ENCODE measurements around the gene PRRT2. TPM values are rescaled to one million over a fixed set of nuclear protein-coding genes. Genes with fewer than 3 reads are reported as not detected.
A peak's percentile ranks its signal among the peaks of the same experiment; 100 is the strongest.

PRRT2 gene
- total RNA-seq, 2 experiments from 2014 or later = 1.5 to 2.0 TPM

DNA sequence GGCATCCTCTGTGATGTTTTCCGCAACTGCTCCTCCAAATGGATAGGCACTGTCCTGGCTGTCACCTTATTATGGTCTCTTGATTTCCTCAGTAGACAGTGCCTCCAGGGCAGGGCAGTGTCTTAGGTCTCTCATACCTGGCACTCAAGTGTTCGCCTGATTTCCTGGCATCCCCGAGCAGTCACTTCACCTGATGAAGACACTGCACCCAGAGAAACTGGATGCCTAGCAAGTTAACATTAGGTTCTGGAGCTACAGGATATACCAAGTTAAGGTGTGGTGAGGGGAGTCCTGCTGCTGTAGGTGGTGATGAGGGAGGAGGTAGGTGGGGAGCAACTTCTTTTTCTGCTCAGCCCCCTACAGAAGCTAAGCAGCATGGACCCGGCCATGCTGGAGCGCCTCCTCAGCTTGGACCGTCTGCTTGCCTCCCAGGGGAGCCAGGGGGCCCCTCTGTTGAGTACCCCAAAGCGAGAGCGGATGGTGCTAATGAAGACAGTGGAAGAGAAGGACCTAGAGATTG is 9.5 kb upstream of the PRRT2 start:
- H3K9me3 Mint-ChIP-seq = no peaks in the 10 kb centered on the region
- H3K36me3 Mint-ChIP-seq (ENCODE audit: low read depth) = peaks cover 62% of the 10 kb centered on the region
- peak overlapping the region; percentile 57 for H3K27ac Mint-ChIP-seq
- no peak for ATAC-seq
- no peak overlapping the region for H3K4me3 Mint-ChIP-seq
- ChIA-PET CTCF (interaction anchor here (1.2 to 3.4 kb wide), 4 partner anchors 8 to 111 kb away, joined by 3 to 21 read pairs (median 12); partner anchors contain the start of gene PAGR1), POLR2A (interaction anchor here (1.2 to 4.5 kb wide), 3 partner anchors 11 to 101 kb away, joined by 3 to 89 read pairs (median 23); partner anchors contain the start of gene KIF22)
- TF ChIP-seq, protein P1, sequence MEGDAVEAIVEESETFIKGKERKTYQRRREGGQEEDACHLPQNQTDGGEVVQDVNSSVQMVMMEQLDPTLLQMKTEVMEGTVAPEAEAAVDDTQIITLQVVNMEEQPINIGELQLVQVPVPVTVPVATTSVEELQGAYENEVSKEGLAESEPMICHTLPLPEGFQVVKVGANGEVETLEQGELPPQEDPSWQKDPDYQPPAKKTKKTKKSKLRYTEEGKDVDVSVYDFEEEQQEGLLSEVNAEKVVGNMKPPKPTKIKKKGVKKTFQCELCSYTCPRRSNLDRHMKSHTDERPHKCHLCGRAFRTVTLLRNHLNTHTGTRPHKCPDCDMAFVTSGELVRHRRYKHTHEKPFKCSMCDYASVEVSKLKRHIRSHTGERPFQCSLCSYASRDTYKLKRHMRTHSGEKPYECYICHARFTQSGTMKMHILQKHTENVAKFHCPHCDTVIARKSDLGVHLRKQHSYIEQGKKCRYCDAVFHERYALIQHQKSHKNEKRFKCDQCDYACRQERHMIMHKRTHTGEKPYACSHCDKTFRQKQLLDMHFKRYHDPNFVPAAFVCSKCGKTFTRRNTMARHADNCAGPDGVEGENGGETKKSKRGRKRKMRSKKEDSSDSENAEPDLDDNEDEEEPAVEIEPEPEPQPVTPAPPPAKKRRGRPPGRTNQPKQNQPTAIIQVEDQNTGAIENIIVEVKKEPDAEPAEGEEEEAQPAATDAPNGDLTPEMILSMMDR (IDR thresholded peaks at IDR 0.05) = no peak
- no peak for DNase-seq
- intact Hi-C loops (cut with micrococcal nuclease) = no loop called here
- H3K27me3 Mint-ChIP-seq = no peaks in the 10 kb centered on the region
- peaks cover 16% of the 10 kb centered on the region for H3K4me1 Mint-ChIP-seq (ENCODE audit: low read depth)

DNA sequence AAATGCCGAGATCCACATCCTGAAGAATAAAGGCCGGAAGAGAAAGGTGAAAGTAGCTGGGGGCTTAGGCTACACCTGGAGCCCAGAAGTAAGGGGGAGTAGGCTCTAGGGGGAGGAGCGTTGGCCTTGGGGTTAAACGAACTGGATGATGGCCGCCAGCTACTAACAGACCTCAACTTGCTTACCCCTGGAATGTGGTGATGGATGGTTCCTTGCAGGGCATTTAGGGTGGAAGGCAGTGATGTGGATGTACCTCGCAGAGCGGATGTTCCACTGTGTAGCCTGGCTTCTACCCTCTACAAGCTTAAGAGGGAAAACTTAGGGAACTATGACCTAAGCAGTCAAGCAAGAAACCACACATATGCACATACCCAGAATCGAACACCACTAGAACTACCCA is 8.0 kb upstream of the PRRT2 start:
- Mint-ChIP-seq H3K4me3 (peak overlapping the region; percentile 90), H3K27me3 (no peaks in the 10 kb centered on the region)

DNA sequence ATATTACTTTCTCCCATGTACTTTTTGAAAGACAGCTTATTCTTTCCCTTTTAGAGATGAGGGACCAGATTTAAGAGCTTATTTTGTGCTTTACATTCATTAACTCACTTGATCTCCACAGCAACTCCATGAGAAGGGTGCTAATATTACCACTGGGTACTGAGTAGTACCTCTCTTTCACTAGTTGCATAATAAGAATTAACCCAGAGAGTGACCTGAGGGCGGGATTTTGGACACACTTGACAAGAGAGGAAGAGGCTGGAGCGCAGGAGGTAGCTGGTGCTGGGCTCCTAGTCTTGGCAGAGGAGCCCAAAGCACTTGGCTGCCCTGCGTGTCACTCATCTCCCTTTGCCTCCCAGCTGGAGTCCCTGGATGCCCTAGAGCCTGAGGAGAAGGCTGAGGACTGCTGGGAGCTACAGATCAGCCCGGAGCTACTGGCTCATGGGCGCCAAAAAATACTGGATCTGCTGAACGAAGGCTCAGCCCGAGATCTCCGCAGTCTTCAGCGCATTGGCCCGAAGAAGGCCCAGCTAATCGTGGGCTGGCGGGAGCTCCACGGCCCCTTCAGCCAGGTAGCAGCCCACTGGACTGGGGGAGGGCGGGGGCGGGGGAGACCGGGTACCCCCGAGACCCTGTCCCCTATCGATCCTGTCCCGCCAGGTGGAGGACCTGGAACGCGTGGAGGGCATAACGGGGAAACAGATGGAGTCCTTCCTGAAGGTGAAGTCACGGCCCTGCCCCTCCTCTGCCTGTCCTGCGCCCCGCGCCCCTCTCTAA is 7.3 kb upstream of the PRRT2 start:
- ChIA-PET POLR2A (interaction anchor here (0.5 to 4.5 kb wide), 13 partner anchors 8 to 1450 kb away, joined by 3 to 89 read pairs (median 4); partner anchors contain the start of genes KIF22 and MVP), CTCF (interaction anchor here (0.7 to 3.4 kb wide), 12 partner anchors 8 to 228 kb away, joined by 3 to 21 read pairs (median 6); partner anchors contain the start of genes C16orf54, KIF22 and PAGR1)
- DNase-seq = no peak
- Mint-ChIP-seq H3K27ac (peak overlapping the region; percentile 96), H3K4me3 (peak overlapping the region; percentile 90), H3K36me3 (ENCODE audit: low read depth) (peaks cover 65% of the 10 kb centered on the region), H3K9me3 (no peaks in the 10 kb centered on the region), H3K27me3 (no peaks in the 10 kb centered on the region), H3K4me1 (ENCODE audit: low read depth) (peaks cover 18% of the 10 kb centered on the region)
- intact Hi-C loops (cut with micrococcal nuclease) = no loop called here
- no peak for ATAC-seq
- TF ChIP-seq, protein P1 (IDR thresholded peaks at IDR 0.05) = no peak

More for the DNA sequence above, 8.0 kb upstream of the PRRT2 start:
- ChIA-PET CTCF (interaction anchor here (0.7 to 3.4 kb wide), 12 partner anchors 7 to 228 kb away, joined by 3 to 21 read pairs (median 6); partner anchors contain the start of genes C16orf54, KIF22 and PAGR1), POLR2A (interaction anchor here (0.8 to 4.5 kb wide), 11 partner anchors 9 to 103 kb away, joined by 3 to 89 read pairs (median 4); partner anchors contain the start of genes KIF22, MVP and PAGR1)
- peaks cover 18% of the 10 kb centered on the region for H3K4me1 Mint-ChIP-seq (ENCODE audit: low read depth)
- peak overlapping the region; percentile 96 for H3K27ac Mint-ChIP-seq
- ATAC-seq = no peak
- TF ChIP-seq, protein P1 (IDR thresholded peaks at IDR 0.05) = no peak
- DNase-seq = no peak
- peaks cover 66% of the 10 kb centered on the region for H3K36me3 Mint-ChIP-seq (ENCODE audit: low read depth)
- H3K9me3 Mint-ChIP-seq = no peaks in the 10 kb centered on the region
- intact Hi-C loops (cut with micrococcal nuclease) = no loop called here

DNA sequence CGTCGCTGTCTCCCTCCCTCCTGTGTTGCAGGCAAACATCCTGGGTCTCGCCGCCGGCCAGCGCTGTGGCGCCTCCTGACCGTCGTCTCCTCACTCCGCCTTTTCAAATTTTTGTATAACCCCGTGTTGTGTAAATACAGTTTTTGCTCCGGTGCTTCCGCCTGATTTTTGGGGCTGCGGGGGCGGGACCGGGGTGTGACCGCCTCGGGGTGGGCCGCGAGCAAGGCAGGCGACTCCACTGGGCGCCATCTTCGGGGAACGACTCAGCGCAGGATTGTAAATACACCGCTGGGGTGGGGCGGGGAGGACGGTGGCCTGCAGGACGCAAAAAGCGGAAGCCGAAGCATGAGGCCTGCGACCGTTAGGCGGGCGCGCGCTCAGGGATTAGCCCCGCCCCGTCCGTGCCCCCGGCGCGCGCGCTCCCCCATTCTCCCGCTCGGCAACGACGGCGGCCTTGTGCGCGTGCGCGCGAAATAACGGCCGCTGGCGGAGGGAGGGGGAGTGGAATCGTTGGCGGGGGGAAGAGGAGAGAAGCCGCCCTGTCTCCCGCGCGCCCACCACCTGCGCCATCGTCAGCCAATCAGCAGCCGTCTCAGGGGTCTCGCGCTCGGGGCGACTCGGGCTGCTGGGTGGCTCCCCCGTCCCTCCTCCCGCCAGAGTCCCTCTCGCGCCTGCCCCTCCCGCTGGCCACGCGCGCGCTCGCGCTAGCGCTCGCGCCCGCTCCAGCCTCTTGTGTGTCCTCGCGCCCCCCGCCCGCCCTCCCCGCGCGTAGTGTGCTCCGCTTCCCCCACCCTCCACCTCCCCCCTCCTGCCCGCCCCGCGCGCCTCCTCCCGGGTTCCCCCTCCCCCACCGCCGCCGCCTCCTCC is 6.5 kb upstream of the PRRT2 start:
- H3K36me3 Mint-ChIP-seq (ENCODE audit: low read depth) = peaks cover 69% of the 10 kb centered on the region
- TF ChIP-seq, protein P1 (IDR thresholded peaks at IDR 0.05) = no peak

More for the DNA sequence above, 6.5 kb upstream of the PRRT2 start:
- POLR2A ChIA-PET = interaction anchor here (0.9 to 9.5 kb wide), 7 partner anchors 9 to 104 kb away, joined by 3 to 167 read pairs (median 23); partner anchors contain the start of genes KIF22, MVP and PAGR1
- peak overlapping the region; percentile 90 for H3K4me3 Mint-ChIP-seq
- intact Hi-C loops (cut with micrococcal nuclease) = no loop called here
- DNase-seq (peak; percentile 99), ATAC-seq (peak; percentile 74)
- H3K4me1 Mint-ChIP-seq (ENCODE audit: low read depth) = peaks cover 26% of the 10 kb centered on the region
- peak overlapping the region; percentile 96 for H3K27ac Mint-ChIP-seq
- H3K9me3 Mint-ChIP-seq = no peaks in the 10 kb centered on the region
- H3K27me3 Mint-ChIP-seq = no peaks in the 10 kb centered on the region
- CTCF ChIA-PET = interaction anchor here (1.4 to 2.1 kb wide), 4 partner anchors 15 to 107 kb away, joined by 5 to 13 read pairs (median 12); partner anchors contain the start of gene KIF22
